Limb (tissue), 2 donors: ENCODE measurements around the gene HTR7.
"Not testable (repeated sequence)": the region's sequence is repeated elsewhere in the genome, so short reads cannot be mapped to it uniquely, and the experiment has no call there.

Experiments used
- DNase-seq, 2 donors: peaks; one replicate each; pipeline ENCODE4 v3.0.0-alpha.2; 2016; ENCODE audit errors: extremely low spot score in 2 of 2

The HTR7 gene

DNA sequence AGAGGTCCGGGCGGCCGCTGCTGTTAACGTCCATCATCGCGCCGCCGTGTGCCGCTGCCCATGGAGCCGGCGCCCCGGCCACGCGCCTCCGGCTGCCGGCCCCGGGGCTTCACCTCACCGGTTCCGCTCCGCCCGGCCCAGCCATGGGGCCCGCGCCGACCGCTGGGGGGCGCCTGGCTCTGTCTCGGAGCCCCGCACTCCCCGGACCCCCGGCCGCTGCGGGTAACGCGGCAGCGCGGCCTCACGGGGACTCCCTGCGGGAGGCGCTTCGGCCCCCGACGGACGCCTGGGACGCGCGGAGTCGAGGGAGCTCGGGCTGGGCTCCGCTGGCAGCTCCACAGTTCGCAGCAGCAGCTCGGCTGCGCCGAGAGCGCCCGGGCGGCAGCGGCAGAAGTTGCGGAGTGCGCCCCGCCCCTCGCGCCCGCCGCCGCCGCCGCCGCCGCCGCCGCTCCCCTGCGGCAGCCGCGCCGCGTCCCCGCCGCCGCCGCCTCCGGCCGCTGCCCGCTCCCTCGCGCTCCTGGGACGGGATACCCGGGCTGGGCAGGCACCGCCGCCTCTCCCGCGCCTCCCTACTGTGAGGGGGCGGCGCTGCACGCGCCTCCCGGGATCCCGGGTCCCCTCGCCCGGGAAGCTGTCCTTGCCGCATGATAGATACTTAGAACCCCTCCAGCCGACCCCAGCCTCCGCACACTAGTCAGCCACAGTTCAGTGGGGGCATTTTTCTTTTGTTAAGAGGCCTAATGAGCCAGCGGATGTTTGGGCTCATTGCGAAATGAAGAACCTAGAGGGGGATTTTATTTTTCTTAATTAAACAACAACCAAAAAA is at the start of gene HTR7:
Gene HTR7 (minus strand): TSS at position 405 of the 826 bp plus-strand sequence. CDS start 368 bp downstream, at position 37.
- DNase-seq = peak; percentile 25 to 87

DNA sequence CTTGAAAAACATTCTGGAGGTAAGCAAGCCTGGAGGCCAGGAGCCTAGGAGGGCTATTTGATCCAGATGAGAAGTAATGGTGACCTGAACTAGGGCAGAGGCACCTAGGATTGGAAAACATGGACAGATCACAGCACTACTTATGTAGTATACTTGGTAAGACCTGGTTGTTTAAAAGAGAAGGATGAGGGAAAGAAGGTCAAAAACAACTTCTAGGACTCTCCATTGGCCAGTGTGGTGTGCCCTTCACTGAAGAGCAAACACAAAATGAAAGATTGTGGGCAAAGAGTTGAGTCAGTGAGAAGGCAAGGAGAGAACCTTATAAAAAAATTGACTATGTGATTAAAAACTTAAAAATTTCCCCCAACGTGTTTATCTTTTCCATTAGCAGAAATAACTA is 48.8 kb upstream of the HTR7 start:
- no peak for DNase-seq

DNA sequence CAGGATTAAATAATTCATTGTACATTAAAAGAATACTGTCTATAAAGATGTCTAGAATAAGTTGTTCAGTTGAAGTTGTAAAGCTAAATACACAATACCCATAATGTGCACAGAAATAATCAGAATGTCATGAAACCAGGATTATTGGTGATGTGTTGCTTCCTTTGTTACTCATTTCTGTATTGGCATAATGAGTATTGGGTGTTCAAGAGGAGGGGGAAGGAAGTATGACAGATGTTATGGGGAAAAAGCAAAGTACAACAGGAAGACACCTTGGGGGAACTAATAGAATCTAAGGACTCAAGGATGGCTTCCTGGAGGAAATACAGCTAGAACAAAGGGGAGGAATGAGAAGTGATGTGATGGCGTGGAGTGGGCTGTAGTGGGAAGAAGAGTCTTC is 48.1 kb upstream of the HTR7 start:
- no peak for DNase-seq

DNA sequence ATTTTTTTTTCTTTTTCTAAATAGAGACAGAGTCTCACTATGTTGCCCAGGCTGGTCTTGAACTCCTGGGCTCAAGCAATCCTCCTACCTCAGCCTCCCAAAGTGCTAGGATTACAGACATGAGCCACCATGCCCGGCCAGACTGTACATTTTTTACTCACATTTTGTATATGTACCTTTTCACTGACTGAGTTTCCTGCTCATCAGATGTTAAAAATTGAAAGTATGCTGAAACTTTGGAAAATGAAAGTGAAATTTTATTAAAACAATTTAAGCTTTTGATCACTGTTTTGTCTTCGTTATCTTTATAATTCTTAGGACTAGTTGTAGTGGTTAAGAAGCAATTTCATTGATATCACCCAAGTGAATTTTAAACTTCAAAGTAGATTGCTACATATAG is 39.1 kb upstream of the HTR7 start:
- not testable (repeated sequence) for DNase-seq

DNA sequence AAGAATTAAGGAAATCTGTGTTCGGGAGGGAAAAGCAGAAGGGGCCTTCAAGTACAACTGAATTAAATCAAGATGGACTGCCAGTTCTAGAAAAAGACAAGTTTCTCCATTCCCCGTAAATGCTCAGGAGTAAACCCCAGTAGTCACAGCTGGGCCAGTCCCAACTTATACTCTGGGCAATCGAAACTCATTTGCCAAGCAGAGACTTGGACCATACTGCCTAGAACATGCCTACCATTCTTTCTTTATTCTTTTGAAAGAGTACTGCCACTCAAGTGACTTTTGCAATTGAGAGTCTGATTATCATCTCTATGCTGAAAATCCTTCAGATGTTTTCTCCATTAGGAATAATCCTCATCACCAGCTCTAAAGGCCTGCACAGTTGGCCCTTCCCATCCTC is 35.4 kb upstream of the HTR7 start:
- no peak for DNase-seq

DNA sequence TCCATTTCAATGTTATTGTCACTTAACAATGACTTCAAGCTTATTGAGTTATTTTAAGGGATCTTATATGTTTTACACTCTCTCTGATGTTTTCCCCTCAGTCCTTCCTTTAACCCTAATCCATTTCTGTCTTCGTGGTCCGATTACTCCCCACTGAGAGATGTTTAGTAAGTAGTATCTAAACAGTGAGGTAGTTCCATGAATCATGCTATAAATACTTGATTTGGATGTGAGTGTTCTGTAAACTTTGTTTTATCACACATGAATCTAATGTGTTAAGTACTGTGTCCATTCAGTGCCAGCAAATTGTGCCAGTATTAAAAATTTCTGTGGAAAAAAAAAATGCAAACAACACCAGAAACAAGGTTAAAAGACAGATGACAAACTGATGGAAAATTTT is 32.5 kb upstream of the HTR7 start:
- DNase-seq = no peak

DNA sequence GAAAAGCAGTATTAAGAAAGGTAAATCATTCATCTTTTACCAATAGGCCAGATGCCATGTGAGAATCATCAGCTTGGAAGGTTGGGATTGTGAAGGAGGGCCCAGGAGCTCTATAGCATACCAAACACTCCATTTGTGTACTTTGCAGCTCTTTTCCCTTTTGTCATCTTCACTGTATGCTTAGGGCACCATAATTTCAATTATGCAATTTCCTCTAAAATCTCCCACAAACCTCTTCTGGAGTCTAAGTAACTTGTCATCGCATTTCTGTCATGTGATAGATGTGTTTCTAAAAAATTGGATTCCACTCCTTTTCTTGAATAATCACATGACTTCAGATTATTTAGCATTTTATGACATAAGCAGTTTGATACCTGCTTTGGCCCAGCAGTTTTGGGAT is 31.8 kb upstream of the HTR7 start:
- no peak for DNase-seq

DNA sequence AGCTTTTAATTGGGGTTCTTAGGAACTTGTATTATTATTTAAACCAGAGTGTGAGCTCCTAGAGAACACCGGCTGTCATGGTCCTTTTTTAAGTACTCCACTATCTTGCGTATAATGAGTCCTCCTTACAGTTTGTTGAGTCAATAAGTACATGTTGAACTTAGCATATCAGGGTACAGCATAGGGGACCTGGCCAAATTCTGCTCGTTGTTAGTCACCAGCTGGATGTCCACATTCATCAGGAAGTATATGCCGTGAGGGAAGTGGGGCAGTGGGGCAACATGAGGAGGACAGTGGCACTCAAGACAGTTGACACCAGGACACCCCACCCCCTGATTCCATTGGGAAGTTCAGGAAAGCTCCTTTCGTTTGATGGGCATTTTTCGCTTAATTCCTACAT is 30.5 kb upstream of the HTR7 start:
- no peak for DNase-seq

DNA sequence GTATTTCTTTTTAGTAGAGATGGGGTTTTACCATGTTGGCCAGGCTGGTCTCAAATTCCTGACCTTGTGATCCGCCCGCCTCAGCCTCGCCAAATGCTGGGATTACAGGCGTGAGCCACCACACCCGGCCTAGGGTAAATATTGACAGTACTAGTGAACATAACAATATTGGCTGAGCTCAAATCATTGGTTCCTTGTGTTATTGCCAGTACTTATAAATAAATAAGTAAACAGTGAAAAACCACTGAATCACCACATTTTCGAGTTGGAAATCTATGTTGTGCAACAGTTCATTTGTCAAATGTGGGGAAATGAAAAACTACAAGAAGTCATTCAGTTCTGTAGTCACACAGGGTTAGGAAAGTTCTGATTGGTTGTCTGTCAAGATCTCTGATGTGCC is 29.7 kb upstream of the HTR7 start:
- no peak for DNase-seq

DNA sequence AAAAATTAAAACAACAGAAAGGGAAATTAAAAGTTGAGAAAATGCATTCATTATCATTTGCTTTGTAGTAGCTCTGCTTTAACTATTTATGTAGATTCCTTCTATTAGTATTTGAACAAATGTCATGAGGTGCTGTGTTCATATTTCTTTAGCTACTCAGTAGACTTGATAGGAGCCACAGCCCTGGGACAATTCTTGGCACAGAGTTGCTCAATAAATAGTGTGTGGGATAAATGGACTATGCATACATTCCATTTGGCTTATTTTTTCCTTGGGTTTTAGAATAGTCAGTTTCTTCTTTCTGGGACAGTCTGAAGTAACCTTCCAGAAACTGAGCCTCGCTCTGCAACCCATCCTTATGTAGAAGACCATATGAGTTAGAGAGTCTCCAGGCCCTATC is 27.3 kb upstream of the HTR7 start:
- DNase-seq = no peak

DNA sequence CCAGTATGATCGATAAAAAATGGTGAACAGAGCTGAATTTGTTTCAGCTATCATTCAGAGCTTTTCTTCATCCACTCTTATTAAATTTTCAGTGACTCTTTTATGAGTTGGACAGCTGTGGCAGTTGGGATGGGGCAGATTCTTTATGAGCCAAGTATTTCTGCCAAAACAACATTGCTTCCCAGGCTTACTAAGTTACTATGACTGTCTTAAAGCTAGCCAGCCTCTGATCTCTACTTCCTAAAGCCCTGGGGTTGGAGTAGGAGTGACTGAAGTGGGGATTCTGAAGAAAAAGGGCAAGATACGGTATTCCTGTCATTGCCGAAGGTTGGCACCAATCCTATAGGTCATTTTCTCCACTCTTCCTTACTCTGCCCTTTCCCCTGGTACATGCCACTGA is 26.6 kb upstream of the HTR7 start:
- peak in 1 of 2 donors; percentile 44 for DNase-seq

DNA sequence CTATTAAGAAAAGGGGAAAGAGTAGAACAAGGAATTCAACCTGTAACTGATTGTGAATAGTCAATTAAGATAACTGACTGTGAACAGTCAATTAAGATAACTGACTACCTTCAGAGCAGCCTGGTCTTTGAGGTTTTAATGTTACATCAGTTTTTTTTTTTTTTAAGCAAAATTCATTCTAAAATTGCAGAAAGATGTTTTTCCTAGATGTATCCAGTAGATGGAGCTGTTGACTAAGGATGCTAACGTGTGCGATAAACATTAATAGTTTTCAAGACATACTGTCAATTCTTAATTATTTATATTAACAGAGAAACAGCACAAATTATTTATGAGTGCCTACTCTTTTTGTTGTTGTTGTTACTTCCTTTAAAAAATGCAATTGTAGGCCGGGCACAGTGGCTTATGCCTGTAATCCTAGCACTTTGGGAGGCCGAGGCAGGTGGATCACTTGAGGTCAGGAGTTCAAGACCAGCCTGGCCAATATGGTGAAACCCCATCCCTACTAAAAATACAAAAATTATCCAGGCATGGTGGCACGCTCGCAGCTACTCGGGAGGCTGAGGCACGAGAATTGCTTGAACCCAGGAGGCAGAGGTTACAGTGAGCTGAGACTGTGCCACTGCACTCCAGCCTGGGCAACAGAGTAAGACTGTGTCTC is 22.4 kb upstream of the HTR7 start:
- peak in 1 of 2 donors; percentile 51 for DNase-seq

DNA sequence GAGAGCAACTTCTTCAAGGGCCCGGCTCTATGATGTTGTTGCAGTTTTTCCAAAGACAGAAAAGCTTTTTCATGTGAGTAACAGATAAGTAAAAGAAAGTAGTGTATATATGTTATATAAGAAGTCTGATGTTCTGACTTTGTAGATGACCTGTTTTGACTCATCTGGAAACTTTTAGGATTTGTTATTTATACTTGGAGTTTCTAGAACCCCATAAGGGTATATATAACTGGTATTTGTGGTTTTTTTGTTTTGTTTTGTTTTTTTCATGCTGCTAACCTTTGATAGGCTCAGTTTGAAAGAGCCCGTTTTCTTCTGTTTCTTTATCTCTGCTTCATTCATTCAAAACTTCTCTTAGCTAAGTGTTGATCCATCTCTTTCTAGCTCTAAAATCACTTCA is 21.2 kb upstream of the HTR7 start:
- no peak for DNase-seq

DNA sequence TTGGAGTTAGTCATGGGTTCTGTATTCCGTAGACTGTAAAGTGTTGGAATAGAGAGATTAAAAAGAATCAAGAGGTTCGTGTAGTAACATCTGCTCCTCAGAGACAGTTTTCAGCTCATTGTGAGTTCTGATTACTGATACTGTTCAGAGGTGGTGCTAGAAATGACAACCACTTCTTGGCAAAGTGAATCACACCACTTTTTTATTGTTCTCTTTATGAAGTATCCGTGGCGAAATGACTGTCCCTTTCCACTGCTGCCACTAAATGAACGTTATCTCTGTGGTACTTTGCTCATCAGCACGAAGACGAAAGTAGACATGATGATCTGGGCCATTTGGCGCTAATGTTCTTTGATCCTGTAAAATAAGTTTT is 14.8 kb upstream of the HTR7 start:
- no peak for DNase-seq

DNA sequence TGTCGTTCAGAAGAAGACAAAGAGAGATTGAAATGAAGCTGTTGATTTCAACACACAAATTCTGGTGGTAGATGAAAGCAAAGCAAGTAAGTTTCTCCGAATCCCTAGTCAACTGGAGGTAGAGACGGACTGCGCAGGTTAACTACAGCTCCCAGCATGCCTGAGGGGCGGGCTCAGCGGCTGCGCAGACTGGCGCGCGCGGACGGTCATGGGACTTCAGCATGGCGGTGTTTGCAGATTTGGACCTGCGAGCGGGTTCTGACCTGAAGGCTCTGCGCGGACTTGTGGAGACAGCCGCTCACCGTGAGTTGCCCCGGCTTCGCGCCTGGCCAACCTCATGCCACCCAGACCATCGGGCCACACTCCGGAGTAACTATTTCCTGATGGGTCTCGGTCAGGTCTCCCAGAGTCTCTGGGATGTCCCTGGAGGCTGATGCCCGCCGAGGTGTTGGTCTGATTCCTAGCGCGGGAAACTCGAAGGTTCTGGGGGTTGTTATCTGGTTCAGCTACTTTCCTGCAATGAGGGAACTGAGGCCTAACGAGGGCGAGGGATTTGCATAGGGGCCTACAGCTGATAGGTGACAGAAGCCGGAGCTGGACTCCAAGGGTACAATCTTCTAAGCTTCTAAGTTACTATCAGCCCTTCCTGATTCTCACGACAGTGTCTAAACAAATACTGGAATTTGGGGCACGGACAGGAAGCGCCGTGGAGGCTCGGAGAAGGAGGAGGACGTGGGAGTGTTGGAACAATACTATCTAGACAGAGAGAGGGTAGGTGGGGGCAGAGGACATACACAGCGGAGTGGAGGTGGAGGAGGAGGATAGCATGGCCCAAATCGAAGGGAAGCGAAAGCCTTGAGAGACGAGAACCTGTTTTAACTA is 14.2 kb upstream of the HTR7 start, which contains the start of gene RPP30:
Gene RPP30 (plus strand): TSS at position 209 of the 882 bp plus-strand sequence. CDS start 13 bp downstream, at position 222.
- peak; percentile 88 to 91 for DNase-seq

DNA sequence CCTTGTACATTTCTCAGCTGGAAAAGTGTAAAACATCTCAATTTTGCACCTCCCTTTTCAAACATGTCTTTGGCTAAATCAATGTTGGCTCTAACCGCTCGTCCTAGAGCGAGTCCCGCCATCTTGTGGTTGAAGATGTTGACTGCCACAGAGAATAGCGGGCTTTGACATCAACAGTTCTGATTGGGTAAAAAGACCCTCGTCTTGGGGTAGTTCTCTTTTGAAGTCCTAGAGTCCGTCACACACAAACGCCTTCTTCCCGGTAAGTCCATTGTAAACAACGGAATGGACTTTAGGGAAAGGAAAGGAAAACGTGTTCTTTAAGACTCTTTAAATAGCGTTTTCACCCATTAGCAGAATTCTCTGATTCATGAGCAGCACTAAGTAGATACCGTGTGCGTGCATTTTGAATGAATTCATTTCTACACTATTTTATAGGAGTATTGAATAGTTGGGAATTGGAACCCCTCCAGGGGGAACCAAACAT is 13.5 kb upstream of the HTR7 start:
- DNase-seq = peak; percentile 69 to 79

DNA sequence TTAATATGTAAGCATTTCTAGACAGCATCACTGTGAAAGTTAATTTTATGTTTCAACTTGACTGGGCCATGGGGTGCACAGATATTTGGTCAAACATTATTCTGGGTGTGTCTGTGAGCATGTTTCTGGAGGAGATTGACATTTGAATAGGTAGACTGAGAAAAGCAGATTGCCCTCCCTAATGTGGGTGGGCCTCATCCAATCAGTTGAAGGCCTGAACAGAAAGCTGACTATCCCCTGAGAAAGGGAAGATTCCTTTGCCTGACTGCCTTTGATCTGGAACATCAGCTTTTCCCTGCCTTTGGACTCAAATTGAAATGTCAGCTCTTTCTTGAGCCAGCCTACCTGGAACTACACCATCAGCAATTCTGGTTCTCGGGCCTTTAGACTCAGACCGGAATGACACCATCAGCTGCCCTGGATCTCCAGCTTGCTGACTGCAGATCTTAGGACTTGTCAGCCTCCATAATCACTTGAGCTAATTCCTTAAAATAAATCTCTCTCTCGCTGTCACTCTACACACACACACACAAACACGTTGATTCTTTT is 8.3 kb upstream of the HTR7 start:
- no peak for DNase-seq

DNA sequence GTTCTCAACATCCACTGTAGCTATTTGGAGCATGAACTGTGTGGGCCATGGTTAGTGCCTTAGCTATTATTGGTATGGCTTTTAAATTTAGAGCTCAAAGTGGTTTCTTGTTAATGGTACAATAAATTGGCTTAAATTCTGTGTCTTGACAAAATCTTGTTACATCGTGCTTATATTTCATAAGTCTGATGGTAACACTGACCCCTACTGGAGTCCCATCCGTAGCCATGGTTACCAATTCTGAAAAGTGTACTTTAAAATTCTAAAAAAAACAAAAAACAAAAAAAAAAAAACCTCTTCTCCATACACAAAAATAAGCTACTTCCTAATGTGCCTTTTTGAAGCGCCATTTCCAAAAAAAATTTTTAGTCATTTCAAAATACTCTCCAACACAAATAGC is 7.6 kb upstream of the HTR7 start:
- DNase-seq = no peak

DNA sequence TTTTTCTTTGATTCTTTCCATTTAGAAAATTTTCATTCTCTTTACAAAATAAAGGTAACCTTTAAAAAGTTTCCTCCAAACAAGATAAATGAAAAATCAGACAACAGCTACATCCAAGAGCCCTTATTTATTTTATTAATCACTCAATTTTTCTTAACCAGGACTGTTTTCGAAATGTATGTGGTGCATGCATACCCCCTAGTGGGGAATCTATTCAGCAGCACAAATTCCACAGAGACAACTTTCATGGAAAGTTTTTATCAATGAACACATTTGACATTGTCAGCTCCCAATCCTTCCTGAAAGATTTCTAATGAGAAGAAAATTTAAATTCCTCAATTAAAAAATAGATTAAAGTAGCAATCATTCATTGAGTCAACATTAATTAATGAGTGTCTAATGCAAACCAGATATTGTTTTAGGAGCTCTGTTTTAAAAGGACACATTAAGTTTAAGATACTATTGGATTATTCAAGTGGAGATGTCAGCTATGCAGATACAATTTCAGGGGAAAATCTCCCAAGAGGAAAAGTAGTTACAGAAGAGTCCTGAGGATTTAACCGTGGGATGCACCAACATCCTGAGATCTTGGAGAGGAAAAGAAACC is 5.2 kb upstream of the HTR7 start:
- DNase-seq = peak in 1 of 2 donors; percentile 53

DNA sequence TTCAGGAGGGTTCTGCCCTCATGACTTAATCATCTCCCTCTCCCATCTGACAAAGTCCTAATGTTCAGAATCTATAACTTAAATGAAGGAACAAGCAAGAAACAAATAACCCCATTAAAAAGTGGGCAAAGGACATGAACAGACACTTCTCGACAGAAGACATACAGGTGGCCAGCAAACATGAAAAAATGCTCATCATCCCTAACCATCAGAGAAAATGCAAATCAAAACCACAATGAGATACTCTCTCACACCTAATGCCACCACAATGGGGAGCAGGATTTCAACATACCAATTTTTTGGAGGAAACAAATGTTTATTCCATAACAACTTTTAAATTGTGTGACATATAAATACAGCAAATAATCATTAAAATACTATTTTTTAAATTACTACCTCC is 3.0 kb upstream of the HTR7 start:
- no peak for DNase-seq

DNA sequence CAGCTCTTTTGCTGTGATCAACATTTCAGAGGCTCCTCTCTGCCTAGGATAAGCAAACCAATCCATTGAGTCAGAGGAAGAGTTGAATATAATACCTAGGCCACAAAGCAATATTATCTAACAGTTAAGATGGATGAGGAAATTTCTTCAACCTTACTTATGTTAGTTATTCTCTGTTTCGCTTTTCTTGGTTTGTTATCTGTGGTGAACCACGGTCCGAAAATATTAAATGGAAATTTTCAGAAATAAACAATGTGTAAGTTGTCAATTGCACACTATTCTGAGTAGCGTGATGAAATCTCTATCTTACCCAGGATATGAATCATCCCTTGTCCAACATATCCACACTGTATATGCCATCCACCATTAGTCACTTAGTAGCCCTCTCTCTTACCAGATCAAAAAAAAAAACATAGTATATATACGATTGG is 1.5 kb upstream of the HTR7 start:
- no peak for DNase-seq
